Fibroblast of mammary gland (primary cell): ENCODE data around the gene OR8A1.

Experiments
- DNase-seq: peaks from one replicate; pipeline ENCODE4 v3.0.0-alpha.2; 2010; ENCODE audit warnings: low read depth
- H3K4me3 ChIP-seq: 2 replicates; pipeline ENCODE4 v1.5.1; 2011; ENCODE audit warnings: low read depth, mild to moderate bottlenecking, low read length, moderate library complexity; ENCODE audit not compliant: control insufficient read depth
- CTCF ChIP-seq: conservative IDR thresholded peaks from 2 replicates; pipeline ENCODE4 v1.5.1; 2011; ENCODE audit warnings: low read depth, low read length, inconsistent platforms; ENCODE audit not compliant: control insufficient read depth, insufficient read depth

OR8A1 gene

GRCh38 chr11:124569697-124570096 is at the start of gene OR8A1:
TSS of gene OR8A1 (plus strand) at chr11:124569997. CDS start at chr11:124570120, 123 bp downstream.
- TF ChIP-seq CTCF = no peak
- H3K4me3 ChIP-seq = no peak within 1 kb of the TSS
- DNase-seq = no peak

DNA sequence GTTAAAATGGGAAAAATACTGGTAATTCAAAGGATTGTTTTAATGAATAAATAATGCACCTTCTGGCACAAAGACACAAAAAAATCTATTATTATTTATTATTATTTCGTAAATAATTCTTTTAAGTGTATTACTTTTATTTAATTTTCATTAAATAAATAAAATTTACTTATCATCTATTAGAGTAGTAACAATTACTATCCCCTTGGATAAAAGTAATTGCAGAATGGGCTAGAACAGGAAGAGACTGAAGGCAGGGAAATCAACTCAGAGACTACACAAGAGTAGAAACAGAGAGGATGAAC is 49.3 kb upstream of the OR8A1 start:
- TF ChIP-seq CTCF = no peak
- no peak for DNase-seq
- no peak overlapping the region for H3K4me3 ChIP-seq

- TF ChIP-seq CTCF = no peak
- no peak overlapping the region for H3K4me3 ChIP-seq
- no peak for DNase-seq
Observed at GRCh38 chr11:124533626-124534025, 36.2 kb upstream of the OR8A1 start.

GRCh38 chr11:124534051-124534450 is 35.7 kb upstream of the OR8A1 start:
- TF ChIP-seq CTCF = no peak
- H3K4me3 ChIP-seq = no peak overlapping the region
- DNase-seq = no peak

DNA sequence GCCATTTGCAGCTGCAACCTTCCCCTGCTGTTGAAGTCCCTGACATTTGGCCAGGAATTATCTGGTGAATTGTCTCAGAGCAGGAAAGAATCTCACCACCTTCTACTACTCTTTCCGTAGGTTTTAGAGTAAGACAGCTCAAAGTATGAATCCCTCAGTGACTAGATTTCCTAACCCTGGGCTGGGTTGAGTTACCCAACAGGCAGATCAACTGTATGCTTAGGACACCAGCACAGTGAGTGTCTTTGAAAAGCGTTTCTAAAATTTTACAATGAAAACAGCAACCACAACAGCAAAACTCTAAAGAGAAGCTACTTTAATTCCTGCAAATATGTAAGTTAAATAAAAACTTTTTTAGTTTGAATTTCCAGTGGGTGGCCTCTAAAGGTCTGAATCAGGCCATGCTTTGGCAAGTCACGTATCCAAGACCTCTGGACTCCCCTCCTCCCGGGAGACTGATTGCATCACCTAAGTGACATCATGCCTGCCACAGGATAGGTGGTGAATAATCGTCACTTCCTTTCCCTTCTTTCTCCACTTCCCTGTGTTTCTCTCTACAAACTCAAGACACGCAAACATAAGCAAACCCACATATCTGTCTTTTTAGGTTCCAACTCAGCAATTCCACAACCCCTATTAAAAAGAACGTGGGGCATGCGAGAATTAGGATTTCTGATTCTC is 34.1 kb upstream of the OR8A1 start:
- TF ChIP-seq CTCF = no peak
- H3K4me3 ChIP-seq = no peak overlapping the region
- peak; percentile 56 for DNase-seq

- no peak for TF ChIP-seq CTCF
- DNase-seq = peak; percentile 79
- no peak overlapping the region for H3K4me3 ChIP-seq
Observed at GRCh38 chr11:124536520-124536919, 33.3 kb upstream of the OR8A1 start.

DNA sequence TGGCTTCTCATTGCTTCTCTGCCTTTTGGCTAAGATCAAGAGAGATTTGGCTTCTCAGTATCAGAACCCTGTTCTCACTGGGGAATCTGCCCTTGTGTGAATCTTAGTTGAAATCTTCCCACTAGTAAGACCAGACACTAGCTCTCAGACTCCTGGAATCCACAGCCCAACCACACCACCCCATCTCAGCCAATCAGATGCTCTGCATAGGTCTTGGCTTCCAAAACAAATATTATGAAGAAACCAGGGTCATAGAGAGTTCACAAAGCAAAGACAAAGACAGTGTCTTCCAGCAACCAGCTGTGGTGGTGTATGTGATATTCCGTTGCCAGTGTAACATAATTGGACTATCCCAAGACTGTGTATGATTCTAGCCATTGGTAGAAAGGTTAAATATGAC is 31.8 kb upstream of the OR8A1 start:
- TF ChIP-seq CTCF = no peak
- DNase-seq = peak; percentile 84
- H3K4me3 ChIP-seq = no peak overlapping the region
